ENCODE measurements around the gene PDE5A. TPM values are rescaled to one million over a fixed set of nuclear protein-coding genes. Genes with fewer than 3 reads are reported as not detected.

Gene PDE5A
- total and polyA plus RNA-seq, 10 of the 15 experiments (the other 5 are each of a cell fraction or from before 2014, with no cell fraction given): under 0.01 to 3.9 (median 0.26) TPM; not detected in 1

GRCh38 chr4:119667802-119668201 is 39.2 kb upstream of the PDE5A start:
- Histone ChIP-seq H3K79me2 (ENCODE audit: control insufficient read depth, insufficient read depth, low read length) (no peaks in the 10 kb centered on the region), H3K27me3 (replicated peaks in 1 of 2; ENCODE audit: control insufficient read depth in 2 of 2, insufficient read depth in 2 of 2, low read length in 1 of 2) (no peaks in the 10 kb centered on the region), H3K4me2 (ENCODE audit: control insufficient read depth, insufficient read depth) (no peak overlapping the region), H3K9ac (ENCODE audit: control insufficient read depth, insufficient read depth, low read length) (no peak overlapping the region), H2AFZ (ENCODE audit: control insufficient read depth, low read depth, low read length) (no peak overlapping the region), H3K36me3 (ENCODE audit: control insufficient read depth in 2 of 2, insufficient read depth in 2 of 2, low read length in 1 of 2) (no peaks in the 10 kb centered on the region), H3K27ac (ENCODE audit: control insufficient read depth, insufficient read depth) (no peak overlapping the region), H3K4me1 (ENCODE audit: control insufficient read depth, insufficient read depth, low read length) (peaks cover 3% of the 10 kb centered on the region; the same call in 1 of the 2 replicates), H3K9me3 (replicated peaks; ENCODE audit: control insufficient read depth, insufficient read depth, low read length) (no peaks in the 10 kb centered on the region), H3K4me3 (no peak overlapping the region), H4K20me1 (ENCODE audit: control insufficient read depth, insufficient read depth) (no peaks in the 10 kb centered on the region)
- POLR2A ChIA-PET: no interaction called here
- CTCF ChIA-PET: no interaction called here
- no peak for FAIRE-seq
- in situ Hi-C loops (cut with MboI) (no loop called here), intact Hi-C loops (cut with micrococcal nuclease; ENCODE audit: unreplicated experiment) (no loop called here)
- RAD21 ChIA-PET (ENCODE audit: unreplicated experiment): no interaction called here
- no peak for TF ChIP-seq SUZ12 (IDR thresholded peaks at IDR 0.05; ENCODE audit: unreplicated experiment)
- no peak for TF ChIP-seq RB1 (IDR thresholded peaks at IDR 0.05; ENCODE audit: borderline replicate concordance)
- no peak for TF ChIP-seq BACH1 (IDR thresholded peaks at IDR 0.05; ENCODE audit: borderline replicate concordance)
- TF ChIP-seq ATF3 (IDR thresholded peaks at IDR 0.05; ENCODE audit: borderline replicate concordance, extremely low read depth, low read depth, low read length): no peak
- no peak for TF ChIP-seq HDAC6 (IDR thresholded peaks at IDR 0.05; ENCODE audit: unreplicated experiment)
- TF ChIP-seq E4F1 (IDR thresholded peaks at IDR 0.05; ENCODE audit: borderline replicate concordance, partially characterized antibody): no peak
- no peak for TF ChIP-seq BHLHE40 (IDR thresholded peaks at IDR 0.05; ENCODE audit: borderline replicate concordance in 1 of 2, low read depth in 2 of 2, low read length in 1 of 2)
- TF ChIP-seq WRNIP1 (IDR thresholded peaks at IDR 0.05; ENCODE audit: borderline replicate concordance, low read depth, low read length): no peak
- TF ChIP-seq PAX8 (IDR thresholded peaks at IDR 0.05): no peak
- TF ChIP-seq MYB (IDR thresholded peaks at IDR 0.05; ENCODE audit: borderline replicate concordance, low read depth, low read length): no peak
- no peak for TF ChIP-seq NBN (IDR thresholded peaks at IDR 0.05)
- no peak for TF ChIP-seq RUNX3 (IDR thresholded peaks at IDR 0.05; ENCODE audit: low read length)
- no peak for TF ChIP-seq IRF5 (IDR thresholded peaks at IDR 0.05; ENCODE audit: borderline replicate concordance)
- no peak for TF ChIP-seq YBX1 (IDR thresholded peaks at IDR 0.05)
- no peak for TF ChIP-seq USF1 (IDR thresholded peaks at IDR 0.05; ENCODE audit: borderline replicate concordance, extremely low read length, insufficient read depth, low read depth, low read length)
- no peak for TF ChIP-seq KLF5 (IDR thresholded peaks at IDR 0.05; ENCODE audit: partially characterized antibody)
- SMC1A ChIA-PET (ENCODE audit: uncharacterized antibody, unreplicated experiment): interaction anchor here (1.5 to 1.7 kb wide), 2 partner anchors 8 to 24 kb away, joined by 3 to 4 read pairs; no protein-coding TSS in a partner anchor
- WGBS (ENCODE audit: insufficient coverage, insufficient replicate concordance, low lambda C conversion rate, missing lambda C conversion rate): 17% methylated on average over 3 of the region's 3 CpGs
- BruUV-seq (replicated peaks): no TSS peak
- DNase-seq (ENCODE audit: low read depth, low spot score): no peak
- ATAC-seq: no peak

All from GM12878 (cell line).